Neural progenitor cell (in vitro differentiated cells): Measurements from ENCODE around the gene EPHA4. TPM values are rescaled to one million over a fixed set of nuclear protein-coding genes. Genes with fewer than 3 reads are reported as not detected.

ENCODE experiments used
- DNase-seq: peaks from one replicate; pipeline ENCODE4 v3.0.0-alpha.2; 2016; ENCODE audit warnings: low spot score
- H2AFZ ChIP-seq: fragments of 200-600 bp; sonication (generic); replicated peaks from 2 replicates; pipeline ENCODE4 v1.6.1; 2016; ENCODE audit warnings: antibody characterized with exemption
- H3F3A ChIP-seq: fragments of 200-600 bp; sonication (generic); 2 replicates; pipeline ENCODE4 v1.6.1; 2016; ENCODE audit warnings: antibody characterized with exemption, low read depth
- H3K27ac ChIP-seq: fragments of 200-600 bp; sonication (generic); 2 replicates; pipeline ENCODE4 v1.5.1; 2016; ENCODE audit warnings: mild to moderate bottlenecking
- H3K27me3 ChIP-seq: fragments of 200-600 bp; sonication (generic); 2 replicates; pipeline ENCODE4 v1.6.1; 2016; ENCODE audit warnings: mild to moderate bottlenecking, moderate library complexity
- H3K36me3 ChIP-seq: fragments of 200-600 bp; sonication (generic); 2 replicates; pipeline ENCODE4 v1.5.1; 2016
- H3K4me1 ChIP-seq: fragments of 200-600 bp; sonication (generic); 2 replicates; pipeline ENCODE4 v1.6.1; 2016; ENCODE audit warnings: mixed run types
- H3K4me2 ChIP-seq: fragments of 200-600 bp; sonication (generic); 2 replicates; pipeline ENCODE4 v1.6.1; 2016
- H3K4me3 ChIP-seq: fragments of 200-600 bp; sonication (generic); 2 replicates; pipeline ENCODE4 v1.5.1; 2016
- H3K79me2 ChIP-seq: fragments of 200-600 bp; sonication (generic); 2 replicates; pipeline ENCODE4 v1.6.1; 2016; ENCODE audit warnings: low read depth
- H3K9ac ChIP-seq: fragments of 200-600 bp; sonication (generic); 2 replicates; pipeline ENCODE4 v1.6.1; 2016
- H3K9me3 ChIP-seq: fragments of 200-600 bp; sonication (generic); 2 replicates; pipeline ENCODE4 v1.5.1; 2016; ENCODE audit warnings: low read depth
- H4K20me1 ChIP-seq: fragments of 200-600 bp; sonication (generic); 2 replicates; pipeline ENCODE4 v1.6.1; 2016; ENCODE audit warnings: low read depth
- H3K27ac Mint-ChIP-seq: 3 replicates; pipeline ENCODE4 v1.8.0; 2021; ENCODE audit warnings: mixed read lengths
- H3K27me3 Mint-ChIP-seq: 2 replicates; pipeline ENCODE4 v1.8.0; 2022; ENCODE audit warnings: low read depth, mild to moderate bottlenecking, inconsistent platforms, moderate library complexity, mixed read lengths; ENCODE audit not compliant: insufficient read depth
- H3K36me3 Mint-ChIP-seq: 3 replicates; pipeline ENCODE4 v1.8.0; 2021; ENCODE audit warnings: mixed read lengths
- H3K4me1 Mint-ChIP-seq: 3 replicates; pipeline ENCODE4 v1.8.0; 2021; ENCODE audit warnings: mixed read lengths
- H3K4me3 Mint-ChIP-seq: 3 replicates; pipeline ENCODE4 v1.8.0; 2021; ENCODE audit warnings: mild to moderate bottlenecking, moderate library complexity, mixed read lengths
- H3K9me3 Mint-ChIP-seq: 3 replicates; pipeline ENCODE4 v1.8.0; 2020; ENCODE audit warnings: mixed read lengths
- EZH2 ChIP-seq: fragments of 200-600 bp; sonication (generic); IDR thresholded peaks from 2 replicates; pipeline ENCODE4 v1.6.1; 2017; ENCODE audit warnings: antibody characterized with exemption, mild to moderate bottlenecking, moderate library complexity
- EZH2phosphoT487 ChIP-seq: fragments of 200-600 bp; sonication (generic); IDR thresholded peaks from 2 replicates; pipeline ENCODE4 v1.6.1; 2017; ENCODE audit warnings: antibody characterized with exemption
- total RNA-seq: library from RNA; depleted of rRNA; stranded (reverse); fragments of >200 nt; gene quantifications from 2 replicates; pipeline ENCODE4 v1.2.3, GENCODE V29; 2015; ENCODE audit warnings: low replicate concordance
- TF ChIP-seq, protein P1 (sequence below): fragments of 200-600 bp; sonication (generic); IDR thresholded peaks from 2 replicates; pipeline ENCODE4 v1.5.1; 2017; ENCODE audit warnings: antibody characterized with exemption, mild to moderate bottlenecking

Gene EPHA4
- total RNA-seq, 1 donor from 2014 or later: 323 TPM

DNA sequence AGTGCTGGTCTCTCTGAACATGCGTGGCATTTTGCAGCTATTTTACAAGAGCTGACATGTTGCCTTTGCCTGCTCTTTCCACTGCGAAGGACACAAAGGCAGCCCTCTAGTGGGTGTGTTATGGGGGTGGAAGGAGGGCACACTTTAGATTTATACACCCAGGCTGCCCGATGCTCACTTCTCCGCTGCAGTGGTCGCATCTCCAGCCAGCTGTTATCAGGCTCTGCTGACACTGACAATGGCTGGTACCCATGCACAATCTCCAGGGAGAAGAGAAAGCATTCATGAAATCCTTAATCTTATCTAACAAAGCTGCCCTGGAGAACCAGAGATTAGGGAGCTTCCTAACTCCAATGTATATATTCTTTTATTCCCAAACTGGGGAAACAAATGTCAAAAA lies 113.5 kb downstream of the EPHA4 start:
- TF ChIP-seq EZH2phosphoT487 (no peak), EZH2 (no peak)
- TF ChIP-seq, protein P1, sequence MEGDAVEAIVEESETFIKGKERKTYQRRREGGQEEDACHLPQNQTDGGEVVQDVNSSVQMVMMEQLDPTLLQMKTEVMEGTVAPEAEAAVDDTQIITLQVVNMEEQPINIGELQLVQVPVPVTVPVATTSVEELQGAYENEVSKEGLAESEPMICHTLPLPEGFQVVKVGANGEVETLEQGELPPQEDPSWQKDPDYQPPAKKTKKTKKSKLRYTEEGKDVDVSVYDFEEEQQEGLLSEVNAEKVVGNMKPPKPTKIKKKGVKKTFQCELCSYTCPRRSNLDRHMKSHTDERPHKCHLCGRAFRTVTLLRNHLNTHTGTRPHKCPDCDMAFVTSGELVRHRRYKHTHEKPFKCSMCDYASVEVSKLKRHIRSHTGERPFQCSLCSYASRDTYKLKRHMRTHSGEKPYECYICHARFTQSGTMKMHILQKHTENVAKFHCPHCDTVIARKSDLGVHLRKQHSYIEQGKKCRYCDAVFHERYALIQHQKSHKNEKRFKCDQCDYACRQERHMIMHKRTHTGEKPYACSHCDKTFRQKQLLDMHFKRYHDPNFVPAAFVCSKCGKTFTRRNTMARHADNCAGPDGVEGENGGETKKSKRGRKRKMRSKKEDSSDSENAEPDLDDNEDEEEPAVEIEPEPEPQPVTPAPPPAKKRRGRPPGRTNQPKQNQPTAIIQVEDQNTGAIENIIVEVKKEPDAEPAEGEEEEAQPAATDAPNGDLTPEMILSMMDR: no peak
- Mint-ChIP-seq H3K9me3 (no peaks in the 10 kb centered on the region), H3K4me3 (no peak overlapping the region), H3K4me1 (peaks cover 46% of the 10 kb centered on the region), H3K27me3 (no peaks in the 10 kb centered on the region), H3K36me3 (peaks cover 33% of the 10 kb centered on the region), H3K27ac (peak overlapping the region; percentile 21)
- Histone ChIP-seq H3K4me3 (no peak overlapping the region), H4K20me1 (peaks cover 96% of the 10 kb centered on the region), H3K9me3 (no peaks in the 10 kb centered on the region), H3K27ac (no peak overlapping the region), H3K4me2 (no peak overlapping the region), H3K36me3 (peaks cover 11% of the 10 kb centered on the region), H3F3A (peaks cover 49% of the 10 kb centered on the region), H3K4me1 (peaks cover 72% of the 10 kb centered on the region), H2AFZ (no peak overlapping the region), H3K9ac (no peak overlapping the region), H3K27me3 (no peaks in the 10 kb centered on the region), H3K79me2 (peaks cover 87% of the 10 kb centered on the region)
- DNase-seq: no peak

DNA sequence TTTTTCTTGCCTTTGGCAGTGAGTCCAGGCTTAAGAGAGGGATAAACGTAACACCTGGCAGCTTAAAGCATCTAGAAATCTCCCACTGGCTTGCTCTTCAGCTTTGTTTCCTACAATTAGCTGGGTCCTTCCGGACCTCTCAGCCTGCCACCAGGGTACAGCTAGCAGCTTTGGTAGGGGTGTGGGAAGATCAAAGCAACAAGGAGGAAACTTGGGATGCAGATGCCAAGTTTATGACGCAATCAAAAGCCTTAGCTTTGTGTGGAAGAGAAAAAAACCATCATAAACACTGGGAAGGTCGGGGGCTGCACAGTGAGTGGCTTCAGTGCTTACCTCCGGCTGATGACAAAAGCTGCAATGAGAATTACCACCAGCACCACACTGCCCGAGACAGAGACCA lies 116.9 kb downstream of the EPHA4 start:
- no peaks in the 10 kb centered on the region for H3K9me3 Mint-ChIP-seq
- no peak for DNase-seq
- peaks cover 51% of the 10 kb centered on the region for H3K4me1 Mint-ChIP-seq
- H3K36me3 Mint-ChIP-seq: peaks cover 36% of the 10 kb centered on the region
- H3K36me3 ChIP-seq: peaks cover 11% of the 10 kb centered on the region
- H3K27me3 ChIP-seq: no peaks in the 10 kb centered on the region
- peaks cover 75% of the 10 kb centered on the region for H3K4me1 ChIP-seq
- H2AFZ ChIP-seq: no peak overlapping the region
- H3K79me2 ChIP-seq: peaks cover 66% of the 10 kb centered on the region
- no peak overlapping the region for H3K27ac Mint-ChIP-seq
- peak overlapping the region; percentile 27 for H3K4me2 ChIP-seq
- no peak overlapping the region for H3K9ac ChIP-seq
- no peak overlapping the region for H3K4me3 ChIP-seq
- H3F3A ChIP-seq: peaks cover 79% of the 10 kb centered on the region
- TF ChIP-seq, protein P1: no peak
- TF ChIP-seq EZH2phosphoT487 (no peak), EZH2 (no peak)
- H3K9me3 ChIP-seq: no peaks in the 10 kb centered on the region
- H3K27me3 Mint-ChIP-seq: peaks cover 3% of the 10 kb centered on the region
- H3K27ac ChIP-seq: peak overlapping the region; percentile 63
- peaks cover 87% of the 10 kb centered on the region for H4K20me1 ChIP-seq
- H3K4me3 Mint-ChIP-seq: no peak overlapping the region

DNA sequence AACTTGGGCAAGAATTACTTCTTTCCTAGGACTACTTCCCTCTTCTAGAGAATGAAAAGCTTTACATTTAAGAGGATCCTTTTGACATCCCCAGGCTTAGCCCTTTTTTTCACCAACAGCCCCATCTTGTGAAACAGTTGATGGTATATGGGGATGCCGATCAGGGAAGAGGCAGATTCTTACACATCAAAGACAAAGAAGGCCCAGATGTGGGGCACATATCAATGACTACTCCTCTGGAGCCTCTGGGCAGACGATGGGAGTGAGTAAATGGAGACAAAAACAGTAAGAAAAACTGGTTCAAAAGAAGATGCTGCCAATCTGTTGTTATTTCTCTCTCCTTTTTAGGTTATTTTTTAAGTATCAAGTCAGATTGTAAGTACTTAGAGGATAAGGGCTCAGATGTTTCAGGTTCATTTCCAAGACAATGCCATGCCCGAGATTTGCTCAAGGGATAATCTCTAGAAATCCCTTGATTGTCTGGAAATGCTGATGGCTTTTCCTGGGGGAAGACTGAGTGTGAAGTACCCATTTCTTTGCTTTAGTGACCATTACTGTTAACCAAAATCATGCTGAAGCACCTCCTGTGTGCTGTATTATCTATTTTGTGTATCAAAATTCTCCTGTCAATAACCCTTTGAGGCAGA lies 117.5 kb downstream of the EPHA4 start:
- H3K9me3 Mint-ChIP-seq: no peaks in the 10 kb centered on the region
- TF ChIP-seq, protein P1: no peak
- no peak for TF ChIP-seq EZH2
- no peak for TF ChIP-seq EZH2phosphoT487

More for the DNA sequence above, 117.5 kb downstream of the EPHA4 start:
- peaks cover 79% of the 10 kb centered on the region for H3F3A ChIP-seq
- DNase-seq: no peak
- H3K36me3 ChIP-seq: peaks cover 11% of the 10 kb centered on the region
- H3K4me3 ChIP-seq: no peak overlapping the region
- H3K4me1 Mint-ChIP-seq: peaks cover 53% of the 10 kb centered on the region
- peaks cover 75% of the 10 kb centered on the region for H3K4me1 ChIP-seq
- H3K79me2 ChIP-seq: peaks cover 60% of the 10 kb centered on the region
- peak overlapping the region; percentile 63 for H3K27ac ChIP-seq
- H3K9me3 ChIP-seq: no peaks in the 10 kb centered on the region
- H3K9ac ChIP-seq: no peak overlapping the region
- peaks cover 3% of the 10 kb centered on the region for H3K27me3 Mint-ChIP-seq
- no peaks in the 10 kb centered on the region for H3K27me3 ChIP-seq
- peaks cover 87% of the 10 kb centered on the region for H4K20me1 ChIP-seq
- no peak overlapping the region for H2AFZ ChIP-seq
- peak overlapping the region; percentile 27 for H3K4me2 ChIP-seq
- H3K36me3 Mint-ChIP-seq: peaks cover 36% of the 10 kb centered on the region
- no peak overlapping the region for H3K4me3 Mint-ChIP-seq
- H3K27ac Mint-ChIP-seq: no peak overlapping the region
